Measurements from ENCODE around the gene TMEM213. TPM values are rescaled to one million over a fixed set of nuclear protein-coding genes. Genes with fewer than 3 reads are reported as not detected.

Gene TMEM213
- total and polyA plus RNA-seq, 9 of the 15 experiments (the other 6 are each of a cell fraction or from before 2014, with no cell fraction given): not detected

GRCh38 chr7:138756591-138757242 is 41.1 kb upstream of the TMEM213 start:
- H3K79me2 ChIP-seq (ENCODE audit: control insufficient read depth, insufficient read depth, low read length): no peaks in the 10 kb centered on the region
- no TSS peak for BruUV-seq (replicated peaks)
- ATAC-seq: no peak
- ChIA-PET CTCF (ENCODE audit: low intra/inter-chr PET ratio) (no interaction called here), POLR2A (interaction anchor here (0.7 to 1.4 kb wide), 2 partner anchors 9 to 468 kb away, joined by 3 read pairs; no protein-coding TSS in a partner anchor)
- DNase-seq (ENCODE audit: extremely low read depth in 1 of 4, low spot score in 3 of 4): no peak
- H3K4me1 ChIP-seq (replicated peaks in 1 of 2; ENCODE audit: control insufficient read depth in 2 of 2, insufficient read depth in 2 of 2, low read length in 2 of 2): peaks cover 0 to 3% of the 10 kb centered on the region in 2 experiments; a peak in 1 of 5 replicates
- H4K20me1 ChIP-seq (replicated peaks; ENCODE audit: control insufficient read depth, insufficient read depth, low read length): no peaks in the 10 kb centered on the region
- no peak overlapping the region for H3K4me3 ChIP-seq
- no peak for FAIRE-seq
- peaks cover 50 to 51% of the 10 kb centered on the region in 2 experiments for H3K27me3 ChIP-seq (ENCODE audit: control insufficient read depth in 2 of 2, insufficient read depth in 2 of 2, low read length in 2 of 2)
- TF ChIP-seq EP300 (IDR thresholded peaks at IDR 0.05; ENCODE audit: low read length): no peak
- H3K9me1 ChIP-seq (ENCODE audit: control insufficient read depth, insufficient read depth, low read length): peaks cover 3% of the 10 kb centered on the region
- intact Hi-C loops (cut with micrococcal nuclease): no loop called here
- no peak overlapping the region for H2AFZ ChIP-seq (ENCODE audit: low read depth, low read length)
- no peak overlapping the region for H3K4me2 ChIP-seq (ENCODE audit: insufficient read depth, low read length)
- H3K27ac ChIP-seq (ENCODE audit: extremely low read depth, low read depth, low read length): no peak overlapping the region
- 1% methylated on average over 4 of the region's 4 CpGs for WGBS (ENCODE audit: insufficient coverage, low coverage, missing lambda C conversion rate)
- H3K9me3 ChIP-seq (replicated peaks; ENCODE audit: control insufficient read depth, insufficient read depth, low read depth, low read length): no peaks in the 10 kb centered on the region
- in situ Hi-C loops (cut with MboI): no loop called here
- H3K9ac ChIP-seq (ENCODE audit: insufficient read depth in 1 of 2, low read depth in 2 of 2, low read length in 2 of 2): no peak overlapping the region
- no peaks in the 10 kb centered on the region for H3K36me3 ChIP-seq (ENCODE audit: control insufficient read depth, insufficient read depth, low read length)

- TF ChIP-seq ZNF146 (CRISPR knock-in tag; IDR thresholded peaks at IDR 0.05; ENCODE audit: unreplicated experiment): no peak
- no peak for TF ChIP-seq LARP7 (IDR thresholded peaks at IDR 0.05)
- no peak for TF ChIP-seq NCOR1 (IDR thresholded peaks at IDR 0.05)
- TF ChIP-seq MAFF (IDR thresholded peaks at IDR 0.05; ENCODE audit: low read length): no peak
- no peak for TF ChIP-seq GMEB1 (CRISPR knock-in tag; IDR thresholded peaks at IDR 0.05)
- ATAC-seq: no peak
- intact Hi-C loops (cut with micrococcal nuclease): no loop called here
- WGBS (ENCODE audit: insufficient coverage, low coverage, missing lambda C conversion rate): 0% methylated on average over 2 of the region's 2 CpGs
- Histone ChIP-seq H3K4me1 (replicated peaks in 1 of 2; ENCODE audit: control insufficient read depth in 2 of 2, insufficient read depth in 2 of 2, low read length in 2 of 2) (no peaks in the 10 kb centered on the region), H4K20me1 (replicated peaks; ENCODE audit: control insufficient read depth, insufficient read depth, low read length) (no peaks in the 10 kb centered on the region), H3K36me3 (ENCODE audit: control insufficient read depth, insufficient read depth, low read length) (no peaks in the 10 kb centered on the region), H3K9ac (ENCODE audit: insufficient read depth in 1 of 2, low read depth in 2 of 2, low read length in 2 of 2) (no peak overlapping the region), H3K27me3 (ENCODE audit: control insufficient read depth in 2 of 2, insufficient read depth in 2 of 2, low read length in 2 of 2) (peaks cover 8 to 22% of the 10 kb centered on the region in 2 experiments; a peak in 3 of 5 replicates), H3K4me3 (no peak overlapping the region), H3K79me2 (ENCODE audit: control insufficient read depth, insufficient read depth, low read length) (no peaks in the 10 kb centered on the region), H2AFZ (ENCODE audit: low read depth, low read length) (no peak overlapping the region), H3K9me3 (replicated peaks; ENCODE audit: control insufficient read depth, insufficient read depth, low read depth, low read length) (no peaks in the 10 kb centered on the region), H3K9me1 (ENCODE audit: control insufficient read depth, insufficient read depth, low read length) (no peaks in the 10 kb centered on the region), H3K27ac (ENCODE audit: extremely low read depth, low read depth, low read length) (no peak overlapping the region), H3K4me2 (ENCODE audit: insufficient read depth, low read length) (no peak overlapping the region)
- no peak for FAIRE-seq
- ChIA-PET CTCF (ENCODE audit: low intra/inter-chr PET ratio) (no interaction called here), POLR2A (interaction anchor here (1.2 kb wide), 1 partner anchor 8 kb away, joined by 4 read pairs; no protein-coding TSS in a partner anchor)
- in situ Hi-C loops (cut with MboI): no loop called here
- DNase-seq (ENCODE audit: extremely low read depth in 1 of 4, low spot score in 3 of 4): no peak
- no TSS peak for BruUV-seq (replicated peaks)
Observed at GRCh38 chr7:138768241-138768640, 29.6 kb upstream of the TMEM213 start.
